GM12875 (cell line): ENCODE data around the gene LIPG.
"Not testable (repeated sequence)": the region's sequence is repeated elsewhere in the genome, so short reads cannot be mapped to it uniquely, and the experiment has no call there.

Experiments used
- H3K4me3 ChIP-seq: one replicate; pipeline ENCODE4 v1.5.1; 2011; ENCODE audit warnings: low read depth, low read length, control low read depth
- CTCF ChIP-seq: IDR thresholded peaks from 2 replicates; pipeline ENCODE4 v1.5.1; 2011; ENCODE audit warnings: low read depth, mild to moderate bottlenecking, control low read depth, inconsistent platforms, low read length, moderate library complexity, borderline replicate concordance; ENCODE audit not compliant: insufficient read depth

LIPG gene

DNA sequence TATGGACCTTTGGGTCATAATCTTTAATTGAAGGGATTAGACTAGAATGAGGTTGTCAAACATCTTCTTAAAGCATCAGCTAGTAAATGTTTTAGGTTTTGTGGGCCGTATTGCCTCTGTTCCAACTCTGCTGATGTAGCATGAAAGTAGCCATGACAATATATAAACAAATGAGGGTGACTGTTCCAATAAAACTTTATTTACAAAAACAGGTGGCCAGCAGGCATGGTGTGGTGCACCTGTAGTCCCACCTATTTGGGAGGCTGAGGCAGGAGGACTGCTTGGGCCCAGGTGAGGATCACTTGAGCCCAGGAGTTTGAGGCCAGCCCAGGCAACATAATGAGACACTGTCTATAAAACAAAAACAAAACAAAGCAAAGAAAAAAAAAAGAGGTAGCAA, 18.4 kb downstream of the LIPG start:
- no peak for TF ChIP-seq CTCF
- no peak overlapping the region for H3K4me3 ChIP-seq

DNA sequence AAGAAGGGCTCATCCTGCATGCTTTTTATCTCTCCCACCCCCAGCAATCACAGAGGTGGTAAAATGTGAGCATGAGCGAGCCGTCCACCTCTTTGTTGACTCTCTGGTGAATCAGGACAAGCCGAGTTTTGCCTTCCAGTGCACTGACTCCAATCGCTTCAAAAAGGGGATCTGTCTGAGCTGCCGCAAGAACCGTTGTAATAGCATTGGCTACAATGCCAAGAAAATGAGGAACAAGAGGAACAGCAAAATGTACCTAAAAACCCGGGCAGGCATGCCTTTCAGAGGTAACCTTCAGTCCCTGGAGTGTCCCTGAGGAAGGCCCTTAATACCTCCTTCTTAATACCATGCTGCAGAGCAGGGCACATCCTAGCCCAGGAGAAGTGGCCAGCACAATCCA, 19.5 kb downstream of the LIPG start:
- TF ChIP-seq CTCF: no peak
- no peak overlapping the region for H3K4me3 ChIP-seq

DNA sequence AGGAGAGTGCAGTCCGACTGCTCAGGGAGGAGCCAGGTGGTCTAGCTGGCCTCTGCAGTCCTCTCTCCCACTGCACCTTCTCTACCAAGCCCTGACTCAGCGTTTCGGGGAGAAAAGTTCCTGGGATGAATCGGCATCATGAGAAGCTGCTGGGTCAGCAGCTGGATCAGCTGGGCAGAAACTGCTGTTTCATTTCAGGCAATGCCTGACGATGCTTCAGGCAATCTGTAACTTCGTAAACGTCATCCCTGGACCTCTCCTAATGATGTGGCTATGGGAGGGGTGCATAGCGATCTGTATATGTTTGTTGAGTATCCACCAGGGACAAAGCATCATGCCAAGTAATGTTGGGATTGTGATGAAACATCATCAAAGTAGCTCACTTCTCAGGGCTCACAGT, 20.7 kb downstream of the LIPG start:
- no peak overlapping the region for H3K4me3 ChIP-seq
- no peak for TF ChIP-seq CTCF

GRCh38 chr18:49584394-49584793, 22.5 kb downstream of the LIPG start:
- no peak for TF ChIP-seq CTCF
- no peak overlapping the region for H3K4me3 ChIP-seq

- H3K4me3 ChIP-seq: not testable (repeated sequence)
These were observed 23.1 kb downstream of the LIPG start for GRCh38 chr18:49584951-49585350.

DNA sequence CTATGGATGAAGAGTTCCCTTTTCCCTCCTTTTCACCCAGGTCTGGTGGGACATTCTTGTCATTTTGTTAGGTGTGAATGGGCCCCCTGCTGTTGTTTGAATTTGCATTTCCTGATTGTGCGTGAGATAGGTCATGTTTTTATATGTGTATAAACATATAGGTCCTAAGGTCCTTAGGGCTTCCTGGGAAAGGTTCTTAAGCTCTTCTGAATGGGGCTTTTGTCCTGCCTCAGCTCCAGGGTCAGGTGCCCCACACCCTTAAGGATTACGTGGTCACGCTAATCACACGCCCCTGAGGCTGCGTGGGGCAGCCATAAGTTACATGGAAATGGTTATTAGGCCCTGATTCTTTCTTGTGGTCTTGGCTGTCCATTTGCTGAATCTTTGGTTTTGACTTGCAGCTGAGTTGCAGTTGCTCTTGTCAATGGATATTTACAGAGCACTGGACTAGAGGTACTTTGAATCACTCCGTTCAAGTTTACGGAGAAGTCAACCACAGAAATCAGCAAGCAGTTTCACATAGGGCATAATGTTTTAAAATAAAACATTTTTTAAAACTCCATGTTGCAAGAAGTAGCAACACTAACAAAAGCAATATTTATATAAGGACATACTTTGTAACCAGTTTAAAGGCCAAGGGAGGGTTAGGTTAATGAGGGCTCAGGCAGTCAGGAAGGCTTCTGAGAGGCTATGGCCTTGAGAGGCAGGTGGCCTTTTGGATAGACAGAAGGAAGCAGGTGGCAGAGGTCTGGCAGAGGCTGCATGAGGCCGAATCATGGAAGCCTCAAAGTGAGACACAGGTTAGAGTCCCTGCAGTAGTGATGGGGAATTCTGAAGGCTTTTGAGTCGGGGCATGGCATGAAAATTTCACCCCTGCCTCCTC, 24.2 kb downstream of the LIPG start:
- H3K4me3 ChIP-seq: no peak overlapping the region
- TF ChIP-seq CTCF: no peak

GRCh38 chr18:49588171-49588570, 26.3 kb downstream of the LIPG start:
- no peak for TF ChIP-seq CTCF
- no peak overlapping the region for H3K4me3 ChIP-seq

- TF ChIP-seq CTCF: no peak
- no peak overlapping the region for H3K4me3 ChIP-seq
These were observed 27.1 kb downstream of the LIPG start for GRCh38 chr18:49588971-49589370.
